ENCODE results near the gene CBFA2T3. TPM values are rescaled to one million over a fixed set of nuclear protein-coding genes. Genes with fewer than 3 reads are reported as not detected.

The CBFA2T3 gene
- total RNA-seq, 1 donor from 2014 or later: 0.51 TPM

DNA sequence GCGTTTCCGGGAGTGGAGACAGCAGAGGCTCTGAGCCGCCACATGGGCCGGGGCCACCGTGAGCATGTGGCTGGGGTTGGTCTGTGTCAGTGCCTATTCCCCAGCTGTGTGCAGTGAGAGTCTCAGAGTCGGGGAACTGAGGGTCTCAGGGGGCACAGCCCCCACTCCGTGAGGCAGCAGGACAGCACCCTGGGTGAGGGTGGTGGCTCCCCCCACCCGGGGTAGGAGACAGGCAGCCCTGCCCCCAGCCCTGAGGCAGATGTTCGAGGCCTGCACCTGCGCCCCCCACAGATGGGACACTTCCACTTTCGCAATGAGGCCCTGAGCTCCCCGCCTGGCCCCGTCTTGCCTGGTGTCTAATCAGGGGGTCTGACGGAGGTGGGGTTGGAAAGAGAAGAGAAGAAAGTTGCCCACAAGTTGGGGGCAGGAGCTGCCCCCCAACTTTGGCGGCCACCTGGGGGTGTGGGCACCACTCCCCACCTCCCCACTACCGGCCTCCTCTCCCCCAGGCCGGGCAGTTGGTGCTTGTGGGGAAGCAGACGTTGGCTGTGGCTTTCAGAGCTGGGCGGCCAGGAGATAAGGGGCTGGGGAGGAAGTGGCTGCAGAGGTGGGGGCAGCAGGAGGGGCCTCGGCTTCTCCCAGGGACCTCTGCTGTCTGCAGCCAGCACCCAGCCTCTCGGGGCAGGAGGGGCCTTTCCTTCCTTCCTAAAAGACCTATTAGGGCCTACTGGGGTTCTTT, 1.8 kb upstream of the CBFA2T3 start:
- intact Hi-C loops (cut with micrococcal nuclease): no loop called here

DNA sequence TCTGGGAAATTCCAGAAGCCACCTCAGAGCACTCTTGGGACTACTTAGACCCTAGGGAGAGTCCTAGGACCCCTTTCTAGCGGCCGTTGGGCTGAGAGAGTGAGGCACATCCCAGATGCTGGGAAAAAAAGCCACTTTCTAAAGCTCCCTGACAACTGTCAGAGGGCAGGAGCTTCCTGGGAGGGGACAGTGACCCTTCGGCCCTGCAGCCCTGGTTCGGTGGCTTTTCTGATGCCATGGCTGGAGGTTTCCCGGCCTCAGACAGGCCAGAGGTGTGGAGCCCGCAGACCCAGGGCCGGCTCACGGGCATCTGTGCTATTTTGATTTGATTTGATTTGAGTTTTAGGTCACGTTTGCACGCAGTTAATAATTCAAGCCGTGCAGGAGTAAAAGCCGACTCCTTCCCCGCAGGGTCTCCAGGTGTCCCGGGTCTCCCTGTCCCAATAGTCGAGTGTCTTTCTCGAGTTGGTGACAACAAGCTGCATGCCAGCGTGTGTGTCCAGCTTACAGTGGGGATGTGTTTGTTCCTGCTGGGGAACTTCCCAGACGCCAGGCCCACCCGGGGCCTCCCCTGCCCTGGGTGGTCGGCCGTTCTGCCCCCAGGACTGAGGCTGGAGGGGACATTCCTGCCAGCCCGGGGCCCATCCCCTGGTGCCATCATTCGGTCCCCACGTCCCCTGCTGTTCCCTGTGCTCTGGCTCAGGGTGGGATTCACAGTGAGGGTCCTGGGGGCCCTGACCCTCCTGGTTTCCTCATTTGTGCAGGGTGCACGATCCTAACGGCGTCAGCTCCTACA, 1.0 kb upstream of the CBFA2T3 start:
- intact Hi-C loops (cut with micrococcal nuclease): no loop called here

DNA sequence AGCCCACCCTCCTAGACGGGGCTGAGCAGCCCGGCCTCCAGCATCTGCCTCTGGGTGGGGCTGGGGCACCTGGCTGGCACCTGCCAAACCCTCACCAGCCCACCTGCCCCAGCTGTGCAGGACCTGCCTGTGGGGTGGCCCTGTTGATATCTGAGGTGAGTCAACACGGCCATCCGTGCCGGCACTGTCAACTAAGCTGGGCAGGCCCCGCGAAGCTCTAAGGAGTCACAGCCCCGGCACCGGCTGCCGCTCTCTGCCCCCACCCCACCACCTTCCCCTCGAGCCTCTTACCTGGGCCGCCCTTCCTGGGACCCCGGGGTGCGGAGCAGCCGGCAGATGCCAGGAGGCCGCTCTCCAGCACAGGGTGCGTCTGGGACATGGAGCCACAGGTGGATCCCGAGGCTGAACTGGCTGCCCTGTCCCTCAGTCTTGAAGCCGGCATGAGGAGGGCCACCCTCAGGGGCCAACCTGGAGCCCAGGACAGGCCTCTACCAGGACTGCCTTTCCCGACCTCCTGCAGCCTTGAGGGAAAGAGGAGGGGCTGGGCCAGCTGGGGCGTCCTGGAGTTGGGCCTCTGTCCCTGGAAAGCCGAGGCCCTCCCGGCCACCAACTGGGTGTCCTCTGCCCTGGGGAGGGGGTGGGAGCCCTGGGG, 515 bp downstream of the CBFA2T3 start:
- intact Hi-C loops (cut with micrococcal nuclease): no loop called here

DNA sequence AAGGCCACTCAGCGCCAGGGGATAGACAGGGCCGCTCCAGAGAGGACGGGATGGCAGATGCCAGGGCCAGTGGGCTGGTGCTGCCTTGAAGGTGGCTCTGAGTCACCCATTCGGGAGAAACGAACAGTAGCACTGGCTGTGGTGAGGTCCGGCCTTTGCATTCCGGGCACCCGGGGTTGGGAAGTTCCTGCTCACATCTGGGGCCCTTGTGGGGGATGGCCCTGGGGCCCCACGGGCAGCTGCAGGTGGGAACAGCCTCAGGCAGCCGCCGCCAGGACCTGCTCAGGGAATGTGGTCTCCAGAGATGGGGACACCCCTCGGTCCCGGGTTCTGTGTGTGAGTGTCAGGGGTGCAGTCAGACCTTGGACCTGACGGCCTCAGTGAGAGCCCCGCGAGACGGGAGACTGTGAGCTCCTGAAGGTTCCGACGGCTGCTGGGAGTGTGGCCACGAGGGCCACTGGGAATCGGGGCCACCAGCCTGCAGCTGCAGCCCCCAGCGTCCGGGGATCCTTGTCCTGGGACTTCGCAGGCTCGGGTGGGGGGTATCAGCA, 1.4 kb downstream of the CBFA2T3 start:
- intact Hi-C loops (cut with micrococcal nuclease): no loop called here

DNA sequence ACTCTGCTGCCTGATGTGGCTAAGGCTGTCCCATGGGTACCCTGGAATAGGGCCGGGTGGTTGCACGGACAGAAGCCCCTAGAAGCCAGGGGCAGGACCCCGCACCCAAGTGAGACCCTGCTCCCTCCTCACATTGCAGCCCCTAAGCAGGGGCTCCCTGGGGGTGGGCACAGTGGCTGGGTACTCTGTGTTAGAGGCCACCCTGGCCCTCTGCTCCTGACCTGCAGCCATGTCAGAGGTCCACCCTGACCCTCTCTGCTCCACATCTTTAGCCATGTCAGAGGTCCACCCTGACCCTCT, 2.1 kb downstream of the CBFA2T3 start:
- intact Hi-C loops (cut with micrococcal nuclease): no loop called here

DNA sequence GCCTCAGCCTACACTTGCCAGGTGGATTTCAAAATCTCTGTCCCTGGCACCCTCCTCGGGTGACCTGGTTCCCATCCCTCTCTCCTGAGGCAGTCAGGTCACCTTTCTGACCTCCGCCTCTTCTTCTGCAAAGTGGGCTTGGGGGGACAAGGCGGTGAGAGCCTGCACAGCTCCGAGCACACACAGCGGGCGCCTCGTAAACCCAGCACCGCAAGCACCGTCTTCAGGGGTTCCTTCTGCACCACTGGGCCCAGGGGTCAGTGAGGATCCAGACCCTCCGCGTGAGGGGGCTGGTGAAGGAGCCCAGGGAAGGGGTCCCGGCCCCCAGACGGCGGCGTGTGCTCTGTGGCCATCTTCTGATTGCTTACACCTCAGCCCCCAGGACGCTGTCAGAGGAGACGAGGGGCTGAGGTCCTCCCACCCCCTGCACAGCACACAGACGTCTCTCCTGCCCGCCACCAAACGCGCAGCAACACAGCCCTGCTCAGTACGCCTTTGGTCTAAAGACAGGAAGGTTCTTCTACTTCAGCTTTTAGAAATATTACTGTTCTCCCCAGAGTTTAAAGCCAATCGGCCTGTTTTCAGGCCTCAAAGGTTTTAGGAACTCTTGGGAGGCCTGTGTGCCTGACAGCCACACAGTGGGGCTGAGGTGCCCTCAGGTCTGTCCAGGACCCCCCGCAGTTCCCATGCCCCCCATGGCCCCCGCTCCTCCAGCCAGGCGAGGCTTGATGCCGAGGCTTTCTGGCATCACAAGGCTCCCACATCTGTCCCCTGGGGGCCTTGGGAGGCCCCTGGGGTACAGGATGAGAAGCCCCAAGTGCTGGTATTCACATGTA, 2.7 kb downstream of the CBFA2T3 start:
- intact Hi-C loops (cut with micrococcal nuclease): no loop called here

DNA sequence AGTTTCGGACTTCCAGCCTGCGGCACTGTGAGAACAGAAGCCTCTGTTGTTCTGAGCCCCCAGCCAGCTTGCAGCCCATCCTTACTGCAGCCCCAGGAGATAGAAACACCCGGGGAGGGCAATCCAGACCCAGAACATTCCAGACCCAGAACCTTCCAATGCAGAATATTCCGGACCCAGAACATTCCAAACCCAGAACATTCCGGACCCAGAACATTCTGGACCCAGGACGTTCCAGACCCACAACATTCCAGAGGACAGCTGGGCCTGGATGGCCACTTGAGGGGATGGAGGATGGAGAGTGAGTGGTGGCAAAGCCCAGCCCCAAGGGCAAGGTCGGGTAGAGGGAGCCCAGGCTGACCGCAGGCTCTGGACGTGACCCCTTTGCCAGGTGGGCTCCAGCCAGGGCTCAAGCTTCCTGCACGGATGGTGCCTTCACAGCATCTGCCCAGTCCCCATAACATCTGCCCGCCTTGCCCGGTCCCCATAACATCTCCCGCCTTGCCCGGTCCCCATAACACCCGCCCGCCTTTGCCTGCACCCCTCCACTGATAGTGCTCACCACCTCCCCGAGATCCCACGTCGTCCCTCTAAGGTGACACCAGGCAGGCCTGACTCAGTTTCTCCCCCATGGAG, 3.5 kb downstream of the CBFA2T3 start:
- intact Hi-C loops (cut with micrococcal nuclease): no loop called here

DNA sequence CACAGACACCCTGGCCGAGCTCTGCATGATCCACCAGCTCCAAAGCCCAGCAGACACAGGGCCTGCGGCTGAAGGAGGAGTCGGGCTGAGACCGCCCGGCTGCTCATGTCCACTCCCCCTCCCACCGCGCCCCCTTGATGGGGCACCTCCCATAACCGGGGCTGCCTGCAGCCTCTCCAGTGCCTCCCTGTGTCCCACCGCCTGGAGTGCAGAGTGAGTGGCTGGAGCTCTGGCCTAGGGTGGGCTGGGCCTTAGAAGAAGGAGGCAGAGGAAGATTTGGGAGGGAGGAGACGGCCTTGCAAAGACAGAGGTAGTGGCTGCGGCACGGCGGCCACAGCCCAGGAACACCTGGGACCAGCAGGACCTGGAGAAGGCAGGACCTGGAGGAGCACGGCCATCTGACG, 4.0 kb downstream of the CBFA2T3 start:
- intact Hi-C loops (cut with micrococcal nuclease): no loop called here

DNA sequence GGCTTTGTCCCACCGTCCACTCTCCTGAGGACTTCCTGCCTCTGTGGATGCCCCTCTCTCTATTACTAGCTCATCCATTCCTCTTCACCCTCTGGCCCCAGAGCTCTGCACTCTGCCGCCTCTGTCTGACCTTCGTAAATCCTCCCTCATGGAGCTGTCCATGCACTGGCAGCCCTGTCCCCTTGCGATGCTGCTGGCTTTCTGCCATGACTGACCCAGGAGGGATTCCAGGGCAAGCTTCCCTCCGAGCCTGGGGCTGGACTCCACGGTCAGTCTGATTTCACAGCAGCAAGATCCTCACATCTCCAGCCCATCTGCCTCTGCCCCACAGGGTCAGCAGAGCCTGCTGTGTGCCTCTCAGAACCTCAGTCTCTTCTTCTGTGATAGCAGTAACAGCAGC, 4.7 kb downstream of the CBFA2T3 start:
- intact Hi-C loops (cut with micrococcal nuclease): no loop called here

DNA sequence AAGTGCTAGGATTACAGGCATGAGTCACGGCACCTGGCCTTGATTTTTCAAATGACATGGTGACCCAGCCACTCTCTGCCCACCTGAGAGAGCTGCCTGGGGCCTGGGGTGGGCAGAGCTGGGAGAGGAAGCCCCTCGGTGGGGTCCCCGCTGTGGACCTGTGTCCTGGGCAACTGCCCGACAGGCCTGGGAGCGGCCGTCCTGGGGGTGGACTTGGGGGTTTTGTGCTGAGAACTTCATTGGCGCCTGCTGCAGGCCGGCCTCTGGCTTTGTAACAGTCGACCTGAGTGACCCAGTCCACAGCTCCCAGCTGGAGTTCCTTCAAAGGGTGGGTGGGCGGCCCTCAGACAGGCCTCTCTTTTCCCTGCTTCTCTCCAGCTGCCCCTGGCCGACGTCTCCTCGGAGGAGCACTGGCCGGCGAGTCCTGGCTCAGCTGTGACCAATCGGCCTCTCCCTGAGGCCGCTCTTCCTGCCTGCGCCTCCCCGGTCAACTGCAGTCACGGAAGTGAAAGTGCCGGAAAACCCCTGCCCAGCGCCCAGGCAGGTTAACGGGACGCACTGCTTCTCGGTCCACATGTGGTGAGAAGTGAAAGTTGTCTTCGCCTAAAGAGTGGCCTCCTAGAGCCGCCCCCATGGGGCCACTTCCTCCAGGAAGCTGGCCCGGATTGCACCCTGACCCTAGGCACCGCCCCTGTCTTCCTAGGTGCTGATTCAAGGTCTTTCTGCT, 5.5 kb downstream of the CBFA2T3 start:
- intact Hi-C loops (cut with micrococcal nuclease): no loop called here

DNA sequence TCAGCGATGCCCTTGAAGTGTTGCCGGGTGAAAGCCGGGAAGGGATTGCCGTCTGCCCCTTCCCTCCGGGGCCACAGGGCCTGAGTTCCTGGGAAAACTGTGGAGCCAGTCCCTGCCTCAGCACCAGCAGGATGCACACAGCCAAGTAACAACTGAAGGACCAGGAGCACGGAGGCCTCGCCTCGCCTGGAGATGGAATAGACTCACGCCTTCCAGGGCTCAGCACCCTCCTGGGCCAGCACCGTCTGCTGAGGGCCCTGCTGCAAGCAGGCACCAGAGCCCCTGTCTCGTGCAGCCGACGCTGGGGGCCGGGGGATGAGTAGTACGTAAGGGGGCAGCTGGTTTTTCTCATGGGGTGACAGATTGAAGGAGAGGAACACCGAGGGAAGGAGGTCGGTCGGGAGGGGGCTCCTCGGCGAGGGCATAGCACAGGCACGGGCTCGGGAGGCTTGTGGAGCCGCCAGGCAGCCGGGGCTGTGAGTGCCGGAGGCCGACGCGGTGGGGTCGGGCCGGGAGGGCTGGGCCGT, 6.4 kb downstream of the CBFA2T3 start:
- intact Hi-C loops (cut with micrococcal nuclease): no loop called here

DNA sequence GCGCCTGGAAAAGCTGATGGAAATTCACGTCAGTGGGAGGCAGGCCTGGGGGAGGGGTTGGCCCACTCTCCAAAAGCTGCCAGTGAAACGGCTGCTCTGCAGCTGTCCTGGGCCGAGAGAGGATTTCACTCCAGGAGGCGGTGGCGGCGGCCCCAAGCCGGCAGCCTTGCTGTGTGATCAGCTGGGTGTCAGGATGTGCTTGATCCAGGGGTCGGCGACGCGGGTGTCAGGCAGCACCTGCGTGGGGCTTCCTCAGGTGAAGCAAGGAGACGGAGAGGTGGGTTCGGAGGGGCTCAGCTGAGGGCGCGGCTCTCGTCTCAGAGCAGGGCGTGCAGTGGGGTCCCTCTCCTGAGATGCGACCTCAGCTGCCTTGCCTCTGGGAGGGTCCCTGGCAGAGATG, 7.0 kb downstream of the CBFA2T3 start:
- intact Hi-C loops (cut with micrococcal nuclease): no loop called here

DNA sequence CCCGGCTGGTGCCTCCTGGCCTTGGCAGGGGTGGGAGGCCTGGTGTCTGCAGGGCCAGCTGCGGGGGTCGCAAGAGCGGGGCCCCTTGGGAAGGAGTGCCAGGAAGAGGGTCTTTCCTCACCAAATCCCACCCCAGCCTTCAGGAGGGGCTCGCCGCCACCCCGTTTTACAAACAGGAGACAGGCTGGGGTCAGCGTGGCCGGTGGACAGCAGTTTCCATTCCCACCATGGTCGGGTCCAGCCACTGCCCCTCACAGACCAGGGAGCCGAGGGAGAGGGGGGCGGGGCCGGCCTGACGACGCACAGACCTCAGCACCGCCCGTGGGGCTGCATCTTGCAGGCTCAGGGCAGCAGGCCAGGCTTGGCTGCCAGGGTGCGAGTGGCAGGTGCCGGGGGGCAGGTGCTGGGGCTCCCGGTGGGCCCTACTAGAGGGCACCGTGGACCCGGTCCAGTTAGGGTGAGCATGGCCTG, 7.6 kb downstream of the CBFA2T3 start:
- intact Hi-C loops (cut with micrococcal nuclease): no loop called here

DNA sequence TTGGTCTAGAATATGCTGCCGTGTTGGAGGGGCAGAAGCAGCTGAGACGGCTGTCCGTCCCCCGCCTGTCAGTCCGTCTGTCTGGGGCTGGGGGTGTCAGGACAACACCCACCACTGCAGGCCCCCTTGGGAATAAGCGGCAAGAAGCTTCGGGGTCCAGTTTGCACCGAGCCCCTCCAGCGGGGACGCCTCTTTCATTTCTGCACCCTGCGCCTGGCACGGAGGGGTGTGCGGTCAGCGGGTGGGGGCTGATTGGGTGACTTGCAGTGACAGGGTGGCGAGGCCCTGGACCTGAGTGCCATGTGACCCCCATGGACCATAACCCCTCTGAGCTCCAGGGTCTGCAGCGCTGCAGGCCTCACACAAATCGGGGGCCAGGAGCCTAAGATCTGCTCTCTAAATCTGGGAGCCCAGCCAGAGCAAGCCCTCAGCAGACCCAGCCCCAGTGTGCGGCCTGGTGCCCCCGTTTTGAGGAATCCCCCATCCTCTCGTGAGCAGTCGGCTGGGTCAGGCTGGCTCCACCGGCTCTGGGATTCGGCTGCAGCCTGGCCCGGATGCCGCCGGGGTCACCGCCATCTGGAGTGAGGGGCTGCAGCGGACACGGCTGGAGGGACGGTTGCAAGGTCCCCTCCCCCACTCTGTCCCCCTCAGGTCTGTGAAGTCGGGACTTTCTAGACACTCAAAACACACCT, 8.3 kb downstream of the CBFA2T3 start:
- intact Hi-C loops (cut with micrococcal nuclease): no loop called here

DNA sequence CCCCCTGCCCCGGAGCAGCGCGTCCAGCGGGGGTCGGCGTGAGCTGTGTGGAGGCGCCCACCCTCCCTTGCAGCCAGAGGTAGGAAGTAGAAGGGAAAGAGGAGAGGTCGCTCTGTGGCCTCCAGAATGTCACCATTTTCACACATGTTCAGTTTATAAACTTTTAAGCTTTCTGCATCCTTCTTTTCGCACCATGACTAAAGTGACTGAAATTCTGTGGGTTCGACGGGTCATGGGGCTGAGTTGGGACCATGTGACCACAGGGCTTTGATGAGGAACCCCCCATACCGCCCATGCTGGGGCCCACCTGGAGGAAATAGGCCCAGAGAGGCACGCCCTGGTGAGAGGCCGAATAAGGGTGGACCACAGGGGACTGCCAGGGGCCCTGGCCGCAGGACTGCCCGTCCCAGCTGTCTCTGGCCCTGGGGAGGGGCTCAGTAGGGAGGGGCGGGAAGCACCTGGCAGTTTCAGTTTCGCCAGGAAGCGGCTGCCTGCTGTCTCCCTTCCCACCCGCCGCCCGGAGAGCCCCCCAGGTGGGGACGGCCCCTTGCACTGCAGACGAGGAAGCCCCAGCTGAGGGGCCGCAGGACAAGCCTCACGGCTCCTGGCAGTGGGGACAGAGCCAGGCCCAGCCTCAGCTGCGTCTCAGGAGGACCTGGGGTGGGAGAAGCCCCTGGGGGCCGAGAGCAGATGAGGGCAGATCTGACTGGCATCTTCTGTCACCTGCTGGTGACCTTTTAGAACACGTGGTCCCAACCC, 9.0 kb downstream of the CBFA2T3 start:
- intact Hi-C loops (cut with micrococcal nuclease): no loop called here

DNA sequence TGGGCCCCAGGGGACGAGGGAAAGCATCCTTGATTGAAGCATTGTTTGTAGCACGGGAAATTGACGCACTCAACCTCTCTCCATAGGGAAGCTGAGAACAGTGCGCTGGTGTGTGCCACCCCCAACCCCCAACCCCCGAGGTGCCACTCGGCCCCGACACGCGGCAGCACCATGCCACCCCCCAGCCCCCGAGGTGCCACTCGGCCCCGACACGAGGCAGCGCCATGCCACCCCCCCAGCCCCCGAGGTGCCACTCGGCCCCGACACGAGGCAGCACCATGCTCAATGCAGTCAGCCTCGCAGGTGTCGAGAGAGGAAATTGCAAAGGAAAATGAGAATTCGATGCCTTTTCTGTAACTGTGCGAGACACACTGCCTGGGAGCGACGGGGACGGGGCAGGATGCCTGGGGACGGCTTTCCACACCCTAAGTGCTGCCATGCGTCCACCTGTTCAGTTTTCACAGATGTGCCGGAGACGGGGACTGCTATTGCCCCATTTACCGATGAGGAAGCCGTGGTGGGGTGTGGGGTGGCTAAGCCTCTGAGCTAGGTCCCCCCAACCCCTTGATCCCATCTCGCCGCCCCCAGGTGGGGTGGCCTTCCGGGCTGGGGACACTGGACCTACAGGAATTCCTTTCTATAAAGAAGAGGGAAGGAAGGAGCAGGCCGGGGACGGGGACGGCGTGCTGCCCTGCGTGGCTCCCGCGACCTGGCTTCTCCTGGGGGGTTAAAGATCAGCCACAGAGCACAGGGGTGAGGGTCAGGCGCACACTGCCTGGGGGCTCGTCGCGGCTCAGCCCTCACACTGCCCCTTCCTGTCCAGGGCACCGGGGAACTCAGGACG, 9.8 kb downstream of the CBFA2T3 start:
- intact Hi-C loops (cut with micrococcal nuclease): no loop called here

DNA sequence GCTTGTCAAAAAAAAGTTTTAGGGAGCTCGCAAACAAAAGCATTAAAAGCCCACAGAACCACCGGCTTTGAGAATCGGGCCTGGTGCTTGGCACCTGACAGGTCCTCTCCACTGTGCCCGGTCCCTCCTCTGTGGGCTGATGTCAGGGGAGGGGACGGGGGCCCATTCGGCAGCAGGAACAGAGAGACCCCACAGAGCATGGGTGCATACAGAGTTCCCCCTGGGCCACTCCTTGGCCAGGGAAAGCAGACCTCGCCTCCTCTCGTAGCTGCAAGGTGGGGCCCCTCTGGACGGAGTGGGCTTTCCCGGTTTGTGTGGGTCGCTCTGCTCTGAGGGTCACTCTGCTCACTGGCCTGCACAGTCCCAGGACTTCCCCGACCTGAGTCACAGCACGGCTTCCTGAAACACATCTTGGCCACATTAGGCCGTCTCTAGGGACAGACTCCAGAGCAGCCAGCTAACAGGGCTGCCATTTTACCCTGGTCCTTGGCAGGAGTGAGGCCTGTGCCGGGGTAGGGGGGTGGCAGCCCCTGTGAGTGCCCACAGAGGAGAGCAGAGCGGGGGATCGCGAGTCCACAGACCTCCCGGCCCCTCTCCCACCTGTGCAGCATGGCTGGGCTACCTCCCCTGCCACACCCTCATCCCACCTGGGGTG, 11.1 kb downstream of the CBFA2T3 start:
- intact Hi-C loops (cut with micrococcal nuclease): no loop called here
